Embryonic facial prominence (tissue), 1 donor: ENCODE measurements around the gene OAT.

Experiments
- DNase-seq: peaks from one replicate; pipeline ENCODE4 v3.0.0-alpha.2; 2016; ENCODE audit errors: extremely low spot score

OAT gene

DNA sequence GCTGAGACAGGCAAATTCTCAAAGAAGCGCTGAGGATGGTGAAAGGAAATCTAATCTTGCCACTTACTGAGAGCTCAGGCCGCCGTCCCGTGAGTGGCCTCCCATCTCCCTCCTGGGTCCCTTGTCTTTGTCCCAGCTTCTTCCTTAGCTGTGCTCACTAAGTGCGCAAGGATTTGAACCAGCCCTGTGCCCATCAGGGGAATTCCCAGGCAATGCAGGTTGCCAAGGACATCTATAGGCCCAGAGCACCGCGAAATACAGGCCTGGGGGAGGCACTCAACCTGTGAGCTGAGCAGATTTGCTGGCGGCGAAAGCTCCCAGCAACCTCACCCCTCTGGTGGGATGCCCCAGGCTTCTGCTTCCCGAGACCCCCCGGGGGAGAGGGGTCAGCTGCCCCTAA lies 64.8 kb downstream of the OAT start:
- DNase-seq = no peak

DNA sequence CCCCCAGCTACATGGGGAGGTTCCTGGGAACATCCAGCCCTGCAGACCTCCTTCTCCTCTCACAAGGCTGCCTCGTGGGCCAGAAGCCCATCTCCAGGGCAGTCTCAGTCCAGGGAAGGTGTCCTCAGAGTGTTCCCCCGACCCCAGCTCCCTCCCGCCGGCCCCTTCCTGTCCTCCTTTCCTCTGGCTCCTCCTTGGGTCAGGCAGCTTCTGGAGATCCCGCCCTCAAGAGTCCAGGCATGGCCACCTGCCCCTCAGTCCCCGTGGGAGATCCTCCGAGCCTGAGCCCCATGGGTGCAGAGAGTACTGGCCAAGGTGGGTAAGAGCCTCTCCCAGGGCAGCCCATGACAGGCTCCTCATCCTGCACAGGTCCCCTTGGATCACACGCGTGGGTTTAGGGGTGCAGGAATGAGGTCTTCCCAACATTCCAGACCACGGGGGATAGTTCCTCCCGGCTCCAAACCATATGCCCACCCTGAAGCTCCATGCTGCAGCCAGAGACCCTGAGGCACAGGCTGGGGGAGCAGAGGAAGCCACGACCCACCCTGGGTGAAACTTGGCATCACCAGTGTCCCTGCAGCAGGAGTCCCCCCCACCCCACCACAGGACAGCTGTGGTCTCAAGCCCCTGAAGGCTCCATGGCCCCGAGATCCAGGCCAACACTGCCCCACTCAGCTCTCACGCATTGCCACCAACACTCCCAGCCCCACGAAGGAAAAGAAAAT lies 65.5 kb downstream of the OAT start:
- no peak for DNase-seq

DNA sequence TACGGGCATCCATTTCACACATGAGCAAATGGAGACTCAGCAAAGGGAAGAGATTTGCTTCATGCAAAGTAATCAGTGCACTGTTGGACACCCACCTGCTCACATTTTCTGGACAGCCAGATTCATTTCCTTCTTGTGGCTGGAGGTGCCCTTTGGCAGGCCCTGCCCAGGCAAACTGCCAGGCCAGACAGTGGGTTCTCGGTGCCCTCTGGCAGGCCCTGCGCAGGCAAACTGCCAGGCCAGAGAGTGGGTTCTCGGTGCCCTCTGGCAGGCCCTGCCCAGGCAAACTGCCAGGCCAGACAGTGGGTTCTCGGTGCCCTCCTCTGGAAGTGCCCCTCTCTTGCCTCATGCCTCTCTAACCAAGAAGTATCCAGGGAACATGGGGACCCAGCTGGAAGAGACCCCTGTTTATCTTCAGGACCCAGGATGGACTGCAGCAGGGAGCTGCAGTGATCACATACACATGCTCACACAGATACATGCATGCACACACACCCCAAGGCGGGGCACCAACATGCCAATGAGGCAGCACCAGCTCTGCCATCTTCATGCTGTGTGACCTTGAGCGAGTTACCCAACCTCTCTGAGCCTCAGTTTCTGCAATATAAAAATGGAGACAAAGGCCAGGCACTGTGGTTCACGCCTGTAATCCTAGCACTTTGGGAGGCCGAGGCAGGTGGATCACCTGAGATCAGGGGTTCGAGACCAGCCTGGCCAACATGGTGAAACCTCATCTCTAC lies 67.1 kb downstream of the OAT start:
- no peak for DNase-seq

DNA sequence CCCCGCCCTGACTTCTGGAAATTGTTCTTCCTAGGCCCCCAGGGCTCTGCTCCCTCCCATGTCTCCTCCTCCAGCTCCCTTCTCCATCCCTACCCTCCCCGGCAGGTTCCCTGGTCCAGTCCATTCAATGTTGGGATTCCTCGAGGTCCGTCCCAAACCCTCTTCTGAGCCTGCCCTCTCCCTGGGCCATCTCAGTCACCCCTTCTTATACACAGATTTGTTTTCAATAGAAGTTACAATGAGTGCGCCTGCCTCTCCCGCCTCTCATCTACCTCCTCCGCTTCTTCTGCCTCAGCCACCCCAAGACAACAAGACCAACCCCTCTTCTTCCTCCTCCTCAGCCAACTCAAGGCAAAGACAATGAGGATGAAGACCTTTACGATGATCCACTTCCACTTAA lies 67.9 kb downstream of the OAT start:
- DNase-seq = no peak

DNA sequence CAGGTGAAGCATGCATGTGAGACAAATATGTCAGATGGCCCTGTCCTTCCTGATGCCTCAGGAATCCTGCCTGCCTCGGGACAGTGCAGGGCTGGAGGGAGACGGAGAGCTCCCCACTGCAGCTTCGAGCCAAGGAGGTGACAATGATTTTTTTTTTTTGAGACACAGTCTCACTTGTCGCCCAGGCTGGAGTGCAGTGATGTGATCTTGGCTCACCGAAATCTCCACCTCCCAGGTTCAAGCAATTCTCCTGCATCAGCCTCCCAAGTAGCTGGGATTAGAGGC lies 68.8 kb downstream of the OAT start:
- DNase-seq = no peak

DNA sequence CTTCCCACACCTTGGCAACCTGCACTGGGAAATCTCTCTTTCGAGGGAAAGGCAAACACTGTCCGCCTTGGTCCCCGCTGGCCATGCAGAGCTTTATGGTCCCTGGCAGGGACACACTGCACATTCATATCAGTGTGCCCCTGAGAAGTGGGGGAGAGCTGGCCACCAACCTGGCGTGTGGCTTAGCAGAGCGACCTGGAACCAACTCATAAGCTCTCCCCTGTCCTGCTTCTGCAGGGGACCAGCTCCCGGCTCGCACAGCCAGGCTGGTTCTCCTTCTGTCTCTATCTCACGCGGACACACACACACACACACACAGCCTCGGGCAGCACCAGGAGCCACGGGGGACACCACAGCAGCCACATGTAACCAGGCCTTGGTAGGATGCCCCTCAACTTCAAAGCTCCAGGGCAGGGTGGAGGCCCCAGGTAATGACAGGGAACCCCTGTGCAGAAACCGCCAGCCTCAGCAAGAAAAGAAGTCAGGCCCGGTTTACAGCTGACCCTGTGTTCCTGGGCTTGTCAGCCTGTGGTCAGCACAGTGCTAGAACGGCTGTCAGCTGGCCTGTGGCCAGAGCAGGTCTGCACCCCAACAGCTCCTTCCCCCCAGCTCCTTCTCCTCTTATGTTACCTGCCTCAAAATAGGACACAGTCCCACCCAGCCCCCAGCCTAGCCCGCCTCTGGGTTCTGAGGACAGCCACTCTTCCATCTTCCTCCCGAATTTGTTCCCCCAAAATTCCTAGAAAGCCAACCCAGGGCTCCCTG lies 69.3 kb downstream of the OAT start:
- no peak for DNase-seq

DNA sequence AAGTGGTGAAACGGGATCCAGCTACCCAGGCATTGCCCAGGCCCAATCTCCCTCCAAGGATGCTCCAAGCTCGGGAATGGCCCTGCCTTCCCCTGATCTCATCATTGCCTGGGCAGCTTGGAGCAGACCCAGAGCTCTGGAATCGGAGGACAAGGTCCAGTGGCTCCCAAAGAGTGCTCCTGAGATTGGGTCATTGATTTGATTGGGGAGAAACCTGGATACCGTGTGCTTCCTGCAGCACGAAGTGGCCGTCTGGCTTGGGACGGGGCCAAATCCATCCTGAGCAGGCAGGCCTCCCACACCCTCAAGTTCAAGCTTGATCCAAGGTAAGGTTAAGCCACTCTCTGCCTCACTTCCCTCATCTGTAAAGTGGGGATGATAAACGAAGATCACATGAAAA lies 69.9 kb downstream of the OAT start:
- DNase-seq = no peak

DNA sequence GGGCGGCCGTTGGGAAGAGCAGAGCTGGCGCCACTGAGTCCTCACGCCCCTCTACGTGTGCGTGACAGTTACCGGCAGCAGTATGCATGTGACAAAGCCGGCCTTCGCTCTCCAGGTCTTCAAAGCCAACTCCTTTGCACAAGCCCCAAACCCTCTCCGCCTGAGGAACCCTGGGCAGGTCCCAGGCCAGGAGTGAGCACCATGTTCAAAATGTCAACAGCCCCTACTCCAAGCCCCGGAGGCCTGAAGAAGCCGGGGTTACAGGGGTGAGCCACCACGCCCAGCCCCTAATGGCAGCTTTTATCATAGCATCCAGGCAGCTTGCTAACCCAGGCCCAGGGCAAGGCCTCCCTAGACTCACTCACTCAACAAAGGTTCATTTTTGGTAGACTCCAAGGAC lies 70.8 kb downstream of the OAT start:
- no peak for DNase-seq
